HG03097 (cell line): ENCODE results near the gene C5orf24.

ENCODE experiments used
- ATAC-seq: cut with Tn5 transposase; IDR thresholded peaks from one replicate; pipeline ENCODE4 v1.9.1; 2021; ENCODE audit not compliant: unreplicated experiment, low FRiP score

The C5orf24 gene

DNA sequence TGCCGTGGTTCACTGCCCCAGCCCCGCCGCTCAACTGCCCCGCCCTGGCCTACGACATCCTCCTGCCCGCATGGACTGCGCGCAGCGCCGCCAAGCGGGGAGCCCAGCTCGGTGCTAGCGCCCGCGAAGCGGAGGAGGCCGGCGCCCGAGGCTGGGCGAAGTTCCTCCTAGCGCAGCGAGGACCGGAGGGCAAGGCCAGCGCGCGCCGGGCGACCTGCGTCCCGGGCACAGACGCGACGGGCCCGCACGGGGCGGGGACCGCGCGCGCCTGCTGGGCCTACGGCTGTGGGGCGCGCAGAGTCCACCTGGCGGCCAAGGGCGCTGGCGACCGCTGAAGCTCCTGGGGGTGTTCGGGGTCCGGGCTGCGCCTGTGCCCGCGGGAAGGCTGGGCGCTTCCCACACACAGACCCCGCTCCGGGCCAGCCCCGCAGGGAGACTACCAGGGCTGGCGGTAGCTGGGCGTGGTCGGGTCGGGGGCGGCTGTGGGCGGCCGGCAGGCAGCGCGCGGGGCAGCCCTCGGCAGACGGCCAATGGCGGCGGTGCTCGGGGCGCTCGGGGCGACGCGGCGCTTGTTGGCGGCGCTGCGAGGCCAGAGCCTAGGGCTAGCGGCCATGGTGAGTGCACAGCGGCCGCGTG is 59.0 kb downstream of the C5orf24 start, which contains the start of gene PCBD2:
PCBD2 (plus strand) TSS at position 522 of the 636 bp plus-strand sequence; CDS start at position 531, 9 bp downstream.
- peak; percentile 78 for ATAC-seq

DNA sequence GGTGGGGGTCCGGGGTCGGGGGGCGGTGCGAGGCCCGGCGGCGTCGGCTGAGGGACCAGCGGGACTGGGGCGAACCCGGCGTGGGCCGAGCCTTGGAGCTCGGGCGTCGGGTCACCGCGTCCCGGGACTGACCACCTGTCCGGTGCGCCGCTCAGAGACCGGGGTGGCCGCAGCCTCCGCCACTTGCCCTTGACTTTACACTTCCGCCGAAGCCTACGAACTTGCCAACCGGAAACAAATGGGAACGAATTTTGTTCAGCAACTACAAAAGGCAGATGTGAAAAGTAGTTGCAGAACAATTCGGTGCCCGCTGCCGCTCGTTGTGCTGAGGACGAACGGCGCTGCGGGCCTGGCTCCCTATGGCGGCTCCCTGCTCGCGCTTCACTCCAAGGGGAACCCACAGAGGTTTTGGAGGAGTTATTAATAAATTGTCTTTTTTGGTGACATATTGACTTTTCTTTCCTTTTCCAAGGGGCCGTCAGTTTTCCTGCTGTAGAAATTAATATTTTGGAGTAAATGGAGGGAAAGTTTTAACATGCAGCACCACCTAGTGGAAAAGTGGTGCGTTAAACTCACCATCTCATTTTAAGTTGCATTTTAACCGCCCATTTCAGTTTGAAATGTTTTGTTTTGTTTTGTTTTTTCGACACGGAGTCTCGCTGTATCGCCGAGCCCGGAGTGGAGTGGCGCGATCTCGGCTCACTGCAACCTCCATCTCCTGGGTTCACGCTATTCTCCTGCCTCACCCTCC is 59.7 kb downstream of the C5orf24 start:
- ATAC-seq, result peak; percentile 38

DNA sequence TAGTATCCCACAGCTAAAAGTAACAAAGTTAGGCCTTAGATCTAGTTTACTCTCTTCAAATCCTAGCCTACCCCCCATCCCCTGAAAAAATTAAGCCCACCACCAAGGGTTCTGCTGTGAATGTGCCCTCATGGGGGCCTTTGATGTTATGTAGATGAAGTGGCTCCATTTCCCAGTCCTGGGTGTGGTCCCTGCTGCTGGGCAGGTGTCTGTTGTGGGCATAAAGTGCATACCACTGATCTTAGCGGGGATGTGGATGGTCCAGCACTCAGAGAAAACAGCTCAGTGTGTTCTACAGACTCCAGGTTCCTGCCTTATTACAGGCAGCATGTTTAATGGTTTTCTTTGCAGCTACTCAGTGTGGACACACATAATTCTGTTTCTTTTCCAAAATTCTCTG is 61.0 kb downstream of the C5orf24 start:
- no peak for ATAC-seq
